Measurements from ENCODE around the gene DBX2. TPM values are rescaled to one million over a fixed set of nuclear protein-coding genes. Genes with fewer than 3 reads are reported as not detected.
A peak's percentile ranks its signal among the peaks of the same experiment; 100 is the strongest.
"Not testable (repeated sequence)": the region's sequence is repeated elsewhere in the genome, so short reads cannot be mapped to it uniquely, and the experiment has no call there.

DBX2 gene
- total RNA-seq, 4 donors from 2014 or later: 0.40 to 1.1 (median 0.76) TPM; not detected in 1

GRCh38 chr12:45088608-45089007 lies 37.7 kb upstream of the DBX2 start:
- no peak for TF ChIP-seq POLR2AphosphoS5 (IDR thresholded peaks at IDR 0.05)
- TF ChIP-seq EP300 (IDR thresholded peaks at IDR 0.05): no peak
- TF ChIP-seq, protein P1, sequence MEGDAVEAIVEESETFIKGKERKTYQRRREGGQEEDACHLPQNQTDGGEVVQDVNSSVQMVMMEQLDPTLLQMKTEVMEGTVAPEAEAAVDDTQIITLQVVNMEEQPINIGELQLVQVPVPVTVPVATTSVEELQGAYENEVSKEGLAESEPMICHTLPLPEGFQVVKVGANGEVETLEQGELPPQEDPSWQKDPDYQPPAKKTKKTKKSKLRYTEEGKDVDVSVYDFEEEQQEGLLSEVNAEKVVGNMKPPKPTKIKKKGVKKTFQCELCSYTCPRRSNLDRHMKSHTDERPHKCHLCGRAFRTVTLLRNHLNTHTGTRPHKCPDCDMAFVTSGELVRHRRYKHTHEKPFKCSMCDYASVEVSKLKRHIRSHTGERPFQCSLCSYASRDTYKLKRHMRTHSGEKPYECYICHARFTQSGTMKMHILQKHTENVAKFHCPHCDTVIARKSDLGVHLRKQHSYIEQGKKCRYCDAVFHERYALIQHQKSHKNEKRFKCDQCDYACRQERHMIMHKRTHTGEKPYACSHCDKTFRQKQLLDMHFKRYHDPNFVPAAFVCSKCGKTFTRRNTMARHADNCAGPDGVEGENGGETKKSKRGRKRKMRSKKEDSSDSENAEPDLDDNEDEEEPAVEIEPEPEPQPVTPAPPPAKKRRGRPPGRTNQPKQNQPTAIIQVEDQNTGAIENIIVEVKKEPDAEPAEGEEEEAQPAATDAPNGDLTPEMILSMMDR (IDR thresholded peaks at IDR 0.05): no peak
- TF ChIP-seq POLR2A (IDR thresholded peaks at IDR 0.05): no peak
- H3K27ac ChIP-seq: no peak overlapping the region
- no peaks in the 10 kb centered on the region for H3K4me1 ChIP-seq
- H3K4me3 ChIP-seq: no peak overlapping the region
- H3K36me3 ChIP-seq: no peaks in the 10 kb centered on the region
- DNase-seq (ENCODE audit: low spot score in 2 of 2): no peak
- H3K9me3 ChIP-seq: no peaks in the 10 kb centered on the region
- WGBS: 66% methylated on average over 1 of the region's 1 CpG
- H3K27me3 ChIP-seq: no peaks in the 10 kb centered on the region

- not testable (repeated sequence) for H3K9me3 ChIP-seq; DNase-seq (ENCODE audit: low spot score in 2 of 2); H3K36me3 ChIP-seq; H3K27me3 ChIP-seq; H3K4me1 ChIP-seq; H3K27ac ChIP-seq; H3K4me3 ChIP-seq
- WGBS: 99% methylated on average over 3 of the region's 3 CpGs
These were observed 33.3 kb upstream of the DBX2 start for GRCh38 chr12:45084248-45084647.

DNA sequence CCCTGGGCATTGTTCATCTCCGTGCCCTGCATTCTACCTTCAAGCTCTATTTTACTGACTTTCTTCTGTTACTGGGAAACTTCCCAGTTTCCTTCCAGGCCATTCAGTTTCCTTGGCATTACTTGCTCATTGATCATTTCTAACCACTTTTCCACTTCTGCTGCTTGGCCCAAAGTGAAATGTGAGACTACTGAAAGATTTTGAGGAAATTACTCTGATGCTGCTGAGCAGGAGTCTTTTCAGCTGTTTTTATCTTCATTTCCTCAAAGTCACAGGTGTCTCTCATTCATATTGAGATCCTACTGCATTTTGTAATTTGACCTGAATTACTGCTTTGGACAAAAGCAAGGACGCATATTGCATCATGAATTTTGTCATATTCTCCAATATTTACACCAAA lies 26.4 kb upstream of the DBX2 start:
- Histone ChIP-seq H3K9me3 (no peaks in the 10 kb centered on the region), H3K4me1 (peaks cover 16% of the 10 kb centered on the region), H3K27me3 (no peaks in the 10 kb centered on the region), H3K27ac (no peak overlapping the region), H3K36me3 (no peaks in the 10 kb centered on the region), H3K4me3 (no peak overlapping the region)
- DNase-seq (ENCODE audit: low spot score in 2 of 2): no peak
- TF ChIP-seq EP300 (IDR thresholded peaks at IDR 0.05) (no peak), POLR2AphosphoS5 (IDR thresholded peaks at IDR 0.05) (no peak), POLR2A (IDR thresholded peaks at IDR 0.05) (no peak)
- TF ChIP-seq, protein P1 (IDR thresholded peaks at IDR 0.05): no peak
- 50% methylated on average over 2 of the region's 2 CpGs for WGBS

DNA sequence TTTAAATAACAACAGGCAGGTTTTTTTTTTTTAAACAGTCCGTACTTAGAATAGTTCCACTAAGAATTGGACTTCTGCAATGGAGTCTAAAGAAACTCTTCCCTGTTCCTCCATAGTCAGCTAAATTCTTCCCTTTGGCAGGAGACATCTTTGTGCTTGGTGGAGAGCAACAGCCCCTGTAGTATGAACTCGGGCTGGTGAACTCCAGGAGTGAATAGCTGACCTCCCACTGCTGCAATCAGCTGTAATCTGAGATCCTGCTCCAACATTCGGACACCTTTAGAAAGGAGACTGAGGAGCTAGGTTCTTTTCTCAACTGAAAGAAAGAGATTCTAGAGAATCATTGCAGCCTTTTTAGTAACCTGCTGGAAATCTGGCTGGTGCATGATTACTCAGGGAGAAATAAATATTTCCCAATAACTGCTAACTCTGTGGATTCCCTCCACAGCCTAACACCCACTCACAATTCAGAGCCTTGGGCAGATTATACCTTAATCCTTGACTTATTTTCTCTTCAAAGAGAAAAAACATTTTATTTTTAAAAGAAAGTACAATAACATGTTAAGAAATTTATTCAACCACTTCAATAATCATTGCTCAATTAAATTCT lies 25.6 kb upstream of the DBX2 start:
- H3K9me3 ChIP-seq: no peaks in the 10 kb centered on the region
- TF ChIP-seq POLR2AphosphoS5 (IDR thresholded peaks at IDR 0.05) (no peak), EP300 (IDR thresholded peaks at IDR 0.05) (no peak), POLR2A (IDR thresholded peaks at IDR 0.05) (no peak)
- TF ChIP-seq, protein P1 (IDR thresholded peaks at IDR 0.05): no peak
- H3K27me3 ChIP-seq: no peaks in the 10 kb centered on the region
- no peak overlapping the region for H3K27ac ChIP-seq
- DNase-seq (ENCODE audit: low spot score in 2 of 2): no peak
- 59% methylated on average over 3 of the region's 3 CpGs for WGBS
- no peaks in the 10 kb centered on the region for H3K36me3 ChIP-seq
- no peak overlapping the region for H3K4me3 ChIP-seq
- H3K4me1 ChIP-seq: peaks cover 16% of the 10 kb centered on the region

DNA sequence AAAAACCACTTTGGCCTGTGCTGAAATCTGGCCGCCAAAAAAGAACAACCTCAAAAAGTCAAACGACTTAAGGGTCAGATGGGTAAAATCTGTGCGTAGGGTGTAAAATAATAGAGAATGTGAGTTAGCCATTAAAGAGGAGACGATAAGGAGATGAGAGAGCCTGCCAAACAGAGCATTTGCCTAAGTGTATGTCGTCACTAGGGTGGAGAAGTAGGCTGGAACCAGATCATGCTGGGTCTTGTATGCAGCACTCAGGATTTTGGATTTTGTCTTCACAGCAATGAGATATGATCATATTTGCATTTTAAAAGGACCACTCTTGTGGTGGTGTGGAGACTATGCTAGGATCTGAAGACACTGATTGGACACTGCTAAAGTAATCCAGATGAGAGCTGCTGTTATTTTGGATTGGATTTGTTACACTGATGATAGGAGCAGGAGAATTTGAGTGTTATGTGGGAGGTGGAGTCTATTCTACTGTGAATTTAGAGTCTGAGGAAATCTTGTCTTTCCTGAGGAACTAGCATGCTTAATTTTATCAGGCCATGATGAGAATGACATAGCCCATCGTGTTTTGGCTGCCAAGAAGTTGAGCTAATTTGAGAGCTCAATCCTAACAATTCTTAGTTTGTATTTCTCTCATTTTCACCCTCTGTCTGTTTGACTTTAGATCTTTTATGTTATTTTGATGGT lies 24.8 kb upstream of the DBX2 start:
- Histone ChIP-seq H3K36me3 (no peaks in the 10 kb centered on the region), H3K27ac (peak overlapping the region; percentile 48), H3K4me3 (no peak overlapping the region), H3K9me3 (no peaks in the 10 kb centered on the region), H3K4me1 (peaks cover 16% of the 10 kb centered on the region), H3K27me3 (no peaks in the 10 kb centered on the region)
- DNase-seq (ENCODE audit: low spot score in 2 of 2): no peak
- 43% methylated on average over 6 of the region's 6 CpGs for WGBS
- TF ChIP-seq POLR2A (IDR thresholded peaks at IDR 0.05): no peak

DNA sequence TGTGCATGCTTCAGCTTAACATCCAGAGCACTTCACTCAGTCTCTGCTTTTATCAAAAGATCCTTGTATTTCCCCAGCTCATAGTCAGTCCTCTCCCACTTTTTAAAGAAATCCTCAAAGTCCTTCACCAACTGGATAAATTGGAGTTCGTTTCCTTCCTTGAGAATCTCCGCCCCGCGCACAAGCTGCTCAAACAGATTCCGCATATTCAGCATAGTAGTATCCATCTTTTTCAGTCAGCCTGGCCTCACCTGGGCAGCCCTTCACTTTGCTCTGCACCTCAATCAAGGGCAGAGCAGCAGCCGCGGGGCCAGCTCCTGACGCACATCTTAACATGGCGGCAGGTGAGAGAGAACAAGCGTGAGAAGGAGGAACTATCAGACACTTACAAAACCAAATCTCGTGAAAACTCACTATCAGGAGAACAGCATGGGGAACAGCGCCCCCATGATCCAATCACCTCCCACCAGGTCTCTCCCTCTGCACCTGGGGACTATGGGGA lies 14.3 kb upstream of the DBX2 start:
- Histone ChIP-seq H3K4me3 (no peak overlapping the region), H3K27me3 (no peaks in the 10 kb centered on the region)
- WGBS: 94% methylated on average over 12 of the region's 12 CpGs

More for the DNA sequence above, 14.3 kb upstream of the DBX2 start:
- no peak for DNase-seq (ENCODE audit: low spot score in 2 of 2)
- no peak for TF ChIP-seq POLR2AphosphoS5 (IDR thresholded peaks at IDR 0.05)
- TF ChIP-seq EP300 (IDR thresholded peaks at IDR 0.05): no peak
- TF ChIP-seq, protein P1 (IDR thresholded peaks at IDR 0.05): no peak
- no peak for TF ChIP-seq POLR2A (IDR thresholded peaks at IDR 0.05)
- Histone ChIP-seq H3K27ac (no peak overlapping the region), H3K9me3 (no peaks in the 10 kb centered on the region), H3K36me3 (no peaks in the 10 kb centered on the region), H3K4me1 (no peaks in the 10 kb centered on the region)
